Activated CD4-positive, alpha-beta T cell treated with anti-CD3 and anti-CD28 coated beads for 1 hour (primary cell): Measurements from ENCODE around the gene PRKCE.
"Not testable (repeated sequence)": the region's sequence is repeated elsewhere in the genome, so short reads cannot be mapped to it uniquely, and the experiment has no call there.

Experiments
- DNase-seq: peaks from one replicate; pipeline ENCODE4 v3.0.0-alpha.2; 2020

The PRKCE gene

DNA sequence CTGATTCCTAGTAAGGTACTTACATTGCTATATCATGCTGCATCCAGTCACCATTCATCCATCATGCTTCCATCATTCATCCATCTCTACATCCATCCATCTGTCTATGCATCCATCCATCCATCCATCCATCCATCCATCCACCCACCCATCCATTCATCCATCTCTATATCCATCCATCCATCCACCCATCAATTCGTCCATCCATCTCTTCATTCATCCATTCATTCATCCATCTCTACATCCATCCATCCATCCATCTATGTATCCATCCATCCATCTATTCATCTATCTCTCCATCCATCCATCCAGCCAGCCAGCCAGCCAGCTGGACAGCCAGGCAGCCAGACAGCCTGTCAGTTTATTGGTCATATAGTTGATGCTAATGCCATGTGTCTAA is 20.7 kb downstream of the PRKCE start:
- DNase-seq: no peak

DNA sequence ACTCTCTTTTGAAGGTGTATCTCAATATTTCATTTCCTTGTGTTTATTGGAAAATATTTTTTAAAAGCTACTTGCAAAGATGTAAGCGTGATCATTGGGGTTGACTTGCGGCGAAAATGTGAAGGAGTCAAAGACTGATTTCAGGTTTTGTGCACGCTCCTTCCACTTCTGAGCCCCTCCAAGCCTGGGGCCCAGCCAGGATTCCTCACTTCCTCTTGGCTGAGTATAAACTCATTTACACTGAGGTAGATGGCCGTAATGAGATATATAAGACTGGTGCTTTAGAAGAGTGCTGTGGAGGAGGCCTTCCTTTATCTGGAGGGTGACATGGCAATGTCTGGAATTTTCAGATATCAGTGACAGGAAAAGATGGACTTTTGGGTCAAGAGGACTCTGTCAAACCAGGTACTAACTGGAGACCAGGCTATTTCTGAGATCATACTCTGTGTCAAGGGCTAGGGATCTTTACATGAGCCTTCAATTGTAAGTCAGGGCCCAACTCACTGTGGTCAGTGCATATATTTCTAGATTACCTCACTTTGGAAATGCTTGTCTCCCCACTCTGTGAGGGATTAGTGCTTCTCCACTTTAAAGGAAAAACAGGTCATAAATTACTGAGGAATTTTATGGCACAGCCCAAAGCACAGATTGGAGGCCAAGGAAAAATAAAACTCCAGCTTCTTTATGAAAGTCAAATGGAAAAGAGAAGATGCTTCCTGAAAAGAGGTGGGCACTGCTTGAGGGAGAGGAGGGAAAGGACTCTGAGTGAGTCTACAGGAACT is 22.8 kb downstream of the PRKCE start:
- DNase-seq: no peak

DNA sequence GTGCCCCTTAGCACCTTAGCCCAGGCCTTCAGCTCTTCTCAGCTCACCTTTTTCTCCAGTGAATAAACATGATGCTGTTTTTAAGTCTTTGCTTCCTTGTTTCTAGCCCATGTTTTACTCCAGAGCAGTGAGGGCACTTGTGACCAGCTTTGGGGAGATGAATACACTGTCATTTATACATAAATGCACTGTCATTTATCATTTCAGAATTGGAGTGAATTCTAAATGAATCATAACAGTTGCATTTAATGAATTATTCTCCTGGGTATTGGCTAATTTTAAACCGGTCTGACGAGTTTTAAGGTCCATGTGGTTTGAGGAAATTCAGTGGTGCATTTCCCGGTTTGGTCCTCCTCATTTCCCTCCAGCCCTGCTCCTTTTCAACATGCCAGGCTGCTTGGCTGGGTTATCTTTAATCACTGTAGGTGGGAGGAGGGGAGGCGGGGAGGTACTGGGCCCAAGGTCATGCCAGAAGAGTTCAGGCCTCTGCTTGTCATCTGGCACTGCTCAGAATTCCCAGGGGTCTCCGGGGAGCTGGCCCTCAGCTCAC is 23.9 kb downstream of the PRKCE start:
- no peak for DNase-seq

DNA sequence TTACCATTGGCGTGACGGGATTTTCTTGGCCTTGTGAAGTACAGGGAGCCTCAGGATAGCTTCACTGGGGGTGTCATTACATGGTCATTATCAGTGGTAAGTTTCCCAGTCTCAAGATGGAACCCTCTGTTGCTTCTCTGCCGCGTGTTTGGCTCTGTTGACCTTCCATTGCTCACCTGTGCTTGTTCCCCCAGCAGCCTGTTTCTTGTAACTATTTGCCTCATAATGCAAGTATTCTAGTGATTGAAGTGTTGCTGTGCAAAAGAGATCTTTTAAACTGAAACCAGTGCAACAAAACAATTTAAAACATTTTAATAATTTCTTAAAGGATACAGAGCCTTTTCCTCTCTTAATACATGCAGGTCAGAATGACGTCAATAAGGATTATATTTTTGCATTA is 24.6 kb downstream of the PRKCE start:
- no peak for DNase-seq

DNA sequence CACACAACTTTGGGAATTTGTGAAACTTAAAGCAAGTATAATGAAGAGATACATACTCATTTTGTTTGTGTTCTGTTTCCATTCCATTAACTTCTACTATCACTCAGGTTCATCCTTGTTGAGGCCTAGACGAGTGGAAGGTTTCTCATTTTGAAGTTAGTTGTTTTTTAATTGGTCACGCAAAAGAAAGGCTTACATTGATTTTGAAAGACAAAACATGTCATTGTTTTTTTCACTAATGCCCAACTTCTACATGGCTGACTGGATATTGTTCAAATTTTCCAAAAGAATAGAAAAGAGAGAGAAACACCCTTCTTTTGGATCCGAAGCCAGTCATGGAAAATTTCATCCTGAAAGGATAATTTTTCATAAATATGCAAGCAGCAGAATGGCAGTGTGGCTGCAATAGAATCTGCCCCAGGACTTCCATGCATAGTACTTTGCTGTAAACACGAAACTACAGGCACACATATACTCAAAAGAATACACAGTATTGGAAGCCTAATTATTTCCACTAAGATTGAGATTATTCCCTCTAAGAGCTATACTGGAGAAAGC is 27.4 kb downstream of the PRKCE start:
- DNase-seq: no peak

DNA sequence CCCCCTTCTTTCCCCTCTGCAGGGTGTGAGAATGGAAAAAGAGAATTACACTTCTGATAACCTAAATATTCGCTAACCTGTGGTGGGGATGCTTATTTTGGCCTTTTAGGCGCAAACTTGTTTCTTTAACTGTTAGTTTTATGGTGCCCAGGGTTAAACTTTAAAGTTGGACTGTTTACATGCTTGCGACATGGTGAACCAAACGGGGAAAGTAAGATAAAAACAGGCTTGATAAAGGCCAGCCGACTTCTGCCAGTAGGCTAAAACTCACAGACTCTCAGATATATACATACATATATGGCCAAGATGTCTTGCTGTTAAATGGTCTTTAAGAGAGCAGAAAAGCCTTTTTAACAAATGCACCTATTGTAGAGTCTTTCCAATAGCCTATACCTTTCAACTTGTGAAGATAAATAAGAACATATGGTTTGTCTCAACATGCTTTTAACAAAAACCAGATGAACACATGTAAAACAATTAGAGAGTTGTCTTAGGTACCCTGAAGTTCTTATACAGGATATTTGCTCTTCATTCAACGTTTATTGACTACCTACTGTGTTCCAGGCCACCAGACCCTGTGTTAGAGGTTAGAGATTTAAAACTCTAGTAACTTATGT is 29.0 kb downstream of the PRKCE start:
- DNase-seq: no peak

DNA sequence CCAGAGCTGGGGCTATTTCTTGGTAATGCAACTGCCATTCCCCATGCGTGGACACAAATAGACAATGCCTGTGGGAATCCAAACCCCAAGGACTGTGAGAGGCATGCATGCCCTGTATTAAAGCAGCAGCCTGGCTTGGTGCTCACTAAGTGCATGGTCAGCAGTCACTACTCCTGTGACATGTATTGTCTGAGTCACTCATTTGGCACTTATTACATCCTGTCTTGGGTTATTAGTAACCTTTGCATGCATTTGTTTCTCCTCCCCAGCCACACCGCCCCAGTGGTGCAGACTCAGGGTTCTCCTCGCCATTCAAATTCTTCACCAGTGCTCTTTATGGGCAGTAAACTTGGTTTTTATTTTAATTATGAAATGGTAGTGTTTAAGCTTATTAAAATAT is 30.2 kb downstream of the PRKCE start:
- no peak for DNase-seq

DNA sequence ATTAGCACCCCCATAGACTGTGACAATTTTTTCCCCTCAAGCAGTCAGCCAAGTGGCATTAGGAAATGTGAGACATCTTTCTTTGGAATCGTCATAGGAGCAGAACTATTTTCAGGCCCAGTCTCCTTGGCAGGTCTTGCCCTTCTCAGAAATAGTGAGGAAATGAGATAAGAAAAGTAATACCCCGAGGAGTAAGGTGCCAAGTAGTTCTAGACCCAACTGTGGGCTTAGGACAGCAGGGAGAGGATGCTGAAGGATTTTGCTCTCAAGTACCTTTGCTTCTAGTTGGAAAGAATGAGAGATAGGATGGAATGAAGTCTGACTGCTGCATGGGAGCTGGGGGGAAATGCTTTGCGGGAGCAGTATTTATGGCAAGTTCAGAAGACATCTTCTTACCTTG is 31.8 kb downstream of the PRKCE start:
- no peak for DNase-seq

DNA sequence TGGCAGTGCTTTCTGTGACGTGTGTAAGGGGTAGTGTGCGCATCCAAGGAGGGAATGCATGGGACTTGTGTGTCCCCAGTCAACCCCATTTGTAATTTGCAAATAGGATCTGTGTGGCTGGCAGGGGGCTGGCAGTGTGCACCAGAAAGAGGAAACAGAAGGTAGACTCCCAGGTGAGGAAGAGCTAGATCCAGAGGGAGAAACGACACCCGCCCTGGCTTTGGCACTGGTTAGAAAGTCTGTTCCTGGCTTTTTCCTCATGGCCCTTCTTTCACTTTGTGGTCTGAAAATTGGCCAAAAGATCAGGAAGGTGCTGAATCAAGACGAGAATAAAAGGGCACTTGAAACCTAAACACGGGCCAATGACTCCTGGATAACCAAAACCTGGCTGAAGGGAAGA is 33.3 kb downstream of the PRKCE start:
- no peak for DNase-seq

DNA sequence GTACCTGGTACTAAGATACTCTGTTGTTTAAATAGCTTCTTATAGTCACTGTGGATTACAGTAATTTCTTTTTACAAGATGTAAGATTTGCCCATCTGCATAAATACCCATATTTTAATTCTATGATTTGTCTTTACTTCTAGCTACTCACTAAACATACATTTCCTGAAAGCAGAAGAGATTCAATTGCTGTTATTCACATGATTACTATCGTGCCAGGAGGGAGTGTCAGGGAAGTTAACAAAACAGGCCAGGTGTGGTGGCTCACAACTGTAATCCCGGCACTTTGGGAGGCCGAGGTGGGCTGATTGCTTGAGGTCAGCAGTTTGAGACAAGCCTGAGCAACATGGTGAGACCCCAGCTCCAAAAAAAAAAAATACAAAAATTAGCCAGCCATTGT is 33.8 kb downstream of the PRKCE start:
- no peak for DNase-seq

DNA sequence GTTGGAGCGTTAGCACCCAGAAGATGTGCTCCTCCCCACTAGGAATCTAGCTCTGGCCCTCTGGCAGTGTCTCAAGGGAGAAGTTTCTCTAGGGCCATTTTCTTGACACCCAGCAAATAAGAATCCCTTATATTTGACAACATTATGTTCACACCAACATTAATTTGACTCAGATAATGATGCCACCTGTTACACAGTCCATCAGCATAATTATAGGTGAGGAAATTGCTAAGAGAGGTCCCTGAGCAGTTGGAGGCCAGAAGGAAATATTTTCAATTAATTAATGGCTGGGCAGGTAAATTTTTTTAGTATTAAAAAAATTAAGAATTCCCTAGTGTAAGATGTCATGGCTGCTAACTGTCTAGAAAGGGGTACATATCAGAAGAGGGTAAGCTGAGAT is 36.5 kb downstream of the PRKCE start:
- no peak for DNase-seq

DNA sequence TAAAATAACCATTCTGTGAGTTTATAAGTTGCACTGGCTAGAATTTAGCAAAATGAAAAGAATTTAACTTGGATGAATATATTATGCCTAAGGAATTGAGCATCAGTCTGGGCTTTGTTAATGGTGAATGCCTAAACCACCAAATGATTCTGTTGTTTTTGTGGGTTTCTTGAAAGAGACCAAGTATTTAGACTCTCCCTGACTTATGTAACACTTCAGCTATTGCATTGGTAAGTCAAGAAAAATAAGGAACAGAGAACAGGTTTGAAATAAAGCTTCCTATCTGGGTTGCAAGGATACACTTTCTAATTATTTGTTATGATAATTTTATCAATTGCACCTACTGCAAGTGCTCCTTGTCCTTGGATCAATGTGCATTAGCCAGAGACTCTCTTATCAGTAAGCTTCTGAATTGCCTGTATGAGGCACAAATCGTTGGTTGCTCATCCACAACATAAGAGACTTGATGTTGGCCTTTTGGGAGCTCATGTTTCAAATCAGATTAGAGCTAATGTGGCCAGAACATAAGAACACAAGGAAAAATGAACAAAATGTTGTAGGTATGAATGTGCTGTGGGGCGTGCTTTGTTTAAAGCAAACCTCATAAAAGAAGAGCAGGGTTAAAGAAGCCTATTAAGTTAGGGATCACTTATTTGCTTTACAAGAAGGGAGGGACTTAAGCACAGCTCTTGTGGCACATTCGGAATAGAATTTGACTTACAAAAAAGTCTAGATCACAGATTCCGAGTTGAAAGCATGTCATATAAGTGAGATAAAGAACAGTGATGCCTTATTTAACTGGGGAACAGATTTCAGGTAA is 37.2 kb downstream of the PRKCE start:
- no peak for DNase-seq

DNA sequence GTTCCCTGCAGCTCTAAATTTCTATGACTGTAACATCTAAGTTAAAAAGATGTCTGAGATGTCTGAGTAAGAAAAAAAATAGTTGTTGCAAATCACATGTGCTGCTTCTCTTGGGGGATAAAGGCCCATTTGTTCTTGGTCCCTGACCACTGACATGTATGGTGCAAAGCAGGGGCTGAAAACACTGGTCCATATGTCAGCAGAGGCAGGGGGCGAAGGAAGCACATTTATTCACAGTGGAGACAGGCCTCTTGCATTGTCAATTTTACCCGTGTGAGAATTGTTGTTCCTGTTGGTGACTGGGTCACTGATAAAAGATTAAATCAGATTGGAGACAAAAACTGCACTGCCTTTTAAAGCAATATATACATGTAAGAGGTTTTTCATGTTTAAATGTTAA is 38.8 kb downstream of the PRKCE start:
- no peak for DNase-seq

DNA sequence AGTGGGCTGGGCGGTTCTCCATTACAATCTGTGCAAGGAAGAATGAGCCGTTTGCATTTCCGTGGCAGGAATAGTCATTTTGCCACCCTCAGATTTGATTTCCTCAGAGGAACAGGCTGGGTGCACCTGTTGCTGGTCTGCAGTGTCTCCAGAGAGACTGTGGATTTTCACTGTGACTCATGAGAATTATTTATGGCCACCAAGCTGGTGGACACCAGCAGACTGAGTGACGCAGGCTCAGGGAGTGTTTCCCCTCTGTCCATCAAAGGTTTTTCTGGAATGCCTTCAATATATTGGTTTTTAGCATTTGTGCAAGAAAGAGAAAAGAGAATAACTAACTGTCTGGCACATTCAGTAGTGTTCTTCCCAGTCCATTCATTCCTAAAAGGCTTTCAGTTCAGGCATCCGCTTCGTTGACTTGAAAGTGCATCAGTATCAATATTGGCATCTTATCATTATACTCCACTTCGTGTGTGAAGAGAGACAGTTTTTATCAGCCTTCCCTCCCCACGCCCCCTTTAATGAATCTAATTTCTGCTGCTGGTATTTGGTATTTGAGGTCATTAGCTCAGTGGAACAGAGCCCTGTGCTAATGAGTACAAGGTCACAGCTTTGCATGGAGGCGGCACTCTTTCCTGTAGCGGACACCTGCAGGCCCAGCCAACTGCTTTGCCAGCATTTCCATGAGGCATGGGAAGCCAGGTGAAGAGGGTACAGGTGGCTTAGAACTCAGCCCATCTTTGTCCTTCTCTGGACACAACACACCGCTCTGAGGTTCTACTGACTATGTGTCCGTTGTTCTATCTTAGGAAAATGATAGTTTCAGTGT is 39.9 kb downstream of the PRKCE start:
- no peak for DNase-seq

DNA sequence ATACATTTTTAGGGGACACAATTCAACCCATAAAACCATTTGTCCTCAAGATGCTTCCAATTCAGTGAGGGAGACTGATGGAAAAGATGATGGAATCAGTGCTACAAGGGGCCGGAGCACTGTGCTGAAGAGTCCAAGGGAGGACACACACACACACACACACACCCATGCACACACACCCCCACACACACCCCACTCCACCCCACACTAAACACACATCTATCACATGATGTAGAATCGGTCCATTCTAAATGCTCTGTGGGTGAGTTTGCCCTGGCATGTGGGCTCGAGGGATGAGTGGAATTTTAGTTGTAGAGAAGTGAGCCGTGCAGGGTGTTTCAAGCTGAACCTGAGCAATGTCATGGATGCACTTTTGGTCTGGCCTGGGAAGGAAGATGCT is 41.1 kb downstream of the PRKCE start:
- DNase-seq: no peak

DNA sequence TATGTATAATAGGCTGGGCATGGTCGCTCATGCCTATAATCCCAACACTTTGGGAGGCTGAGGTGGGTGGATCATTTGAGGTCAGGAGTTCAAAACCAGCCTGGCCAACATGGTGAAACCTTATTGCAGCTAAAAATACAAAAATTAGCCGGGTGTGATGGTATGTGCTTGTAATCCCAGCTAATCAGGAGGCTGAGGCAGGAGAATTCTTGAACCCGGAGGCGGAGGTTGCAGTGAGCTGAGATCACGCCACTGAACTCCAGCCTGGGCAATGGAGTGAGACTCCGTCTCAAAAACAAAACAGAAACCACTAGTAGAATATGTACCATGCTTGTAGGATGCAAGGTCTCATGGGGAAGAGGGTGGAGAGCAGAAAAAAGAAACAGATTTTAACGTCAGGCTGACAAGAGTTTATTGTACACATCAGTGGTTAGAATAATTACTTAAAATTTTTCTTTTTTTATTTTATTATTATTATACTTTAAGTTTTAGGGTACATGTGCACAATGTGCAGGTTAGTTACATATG is 44.1 kb downstream of the PRKCE start:
- not testable (repeated sequence) for DNase-seq

DNA sequence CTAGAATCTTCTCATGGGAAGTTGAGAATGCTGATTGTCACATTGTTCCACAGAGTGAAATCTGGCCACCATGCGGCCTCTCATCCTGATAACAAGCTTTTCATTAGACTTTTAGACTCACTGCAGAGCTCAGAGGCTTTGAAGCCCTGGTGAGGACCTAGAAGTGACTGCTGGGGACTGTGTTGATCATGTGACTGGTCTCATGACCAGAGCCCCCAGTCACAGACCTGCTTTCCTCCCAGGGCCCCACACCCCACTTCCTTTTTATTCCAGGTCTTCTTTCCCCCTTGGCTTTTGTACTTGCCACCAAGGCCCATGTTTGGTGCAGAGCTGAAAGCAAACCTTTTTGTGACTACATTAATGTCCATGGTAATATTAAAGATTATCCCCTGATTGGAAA is 45.2 kb downstream of the PRKCE start:
- DNase-seq: no peak

DNA sequence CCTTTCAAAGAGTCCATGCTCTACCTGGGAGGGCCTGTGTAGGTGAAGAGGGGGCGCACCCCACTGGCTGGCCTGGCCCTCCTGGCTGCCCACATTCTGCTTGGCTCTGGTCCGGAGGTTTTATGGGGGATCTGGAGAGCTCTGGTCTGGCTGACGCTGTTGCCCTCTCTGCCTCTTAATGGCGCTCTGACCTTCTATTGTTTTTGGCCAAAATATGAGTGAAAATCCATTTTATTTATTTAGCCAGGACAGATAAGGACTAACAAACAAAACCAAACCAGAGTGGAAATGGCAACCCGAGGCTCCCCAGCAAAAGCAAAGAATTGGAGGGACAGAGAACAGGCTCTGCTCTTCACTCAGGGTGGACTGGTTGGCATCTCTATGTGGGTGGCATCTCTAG is 45.7 kb downstream of the PRKCE start:
- DNase-seq: no peak

DNA sequence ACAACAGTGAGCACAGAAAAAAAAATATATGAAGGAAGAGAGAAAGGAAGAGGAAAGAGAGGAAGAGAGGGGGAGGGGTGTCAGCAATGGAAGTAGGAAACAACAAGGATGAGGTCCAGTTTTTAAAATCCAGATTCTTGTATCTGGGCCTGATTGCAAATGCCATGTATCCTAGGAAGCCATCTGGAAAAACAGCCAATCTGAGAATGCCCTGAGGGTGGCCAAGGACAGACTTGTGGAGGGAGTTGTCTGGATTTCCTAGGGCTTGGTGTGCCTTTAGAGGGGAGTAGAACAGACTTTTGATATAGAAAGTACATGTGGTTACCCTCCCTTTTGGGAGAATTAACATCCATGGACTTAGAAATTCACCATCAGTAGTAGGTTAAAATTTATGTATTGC is 47.1 kb downstream of the PRKCE start:
- no peak for DNase-seq

DNA sequence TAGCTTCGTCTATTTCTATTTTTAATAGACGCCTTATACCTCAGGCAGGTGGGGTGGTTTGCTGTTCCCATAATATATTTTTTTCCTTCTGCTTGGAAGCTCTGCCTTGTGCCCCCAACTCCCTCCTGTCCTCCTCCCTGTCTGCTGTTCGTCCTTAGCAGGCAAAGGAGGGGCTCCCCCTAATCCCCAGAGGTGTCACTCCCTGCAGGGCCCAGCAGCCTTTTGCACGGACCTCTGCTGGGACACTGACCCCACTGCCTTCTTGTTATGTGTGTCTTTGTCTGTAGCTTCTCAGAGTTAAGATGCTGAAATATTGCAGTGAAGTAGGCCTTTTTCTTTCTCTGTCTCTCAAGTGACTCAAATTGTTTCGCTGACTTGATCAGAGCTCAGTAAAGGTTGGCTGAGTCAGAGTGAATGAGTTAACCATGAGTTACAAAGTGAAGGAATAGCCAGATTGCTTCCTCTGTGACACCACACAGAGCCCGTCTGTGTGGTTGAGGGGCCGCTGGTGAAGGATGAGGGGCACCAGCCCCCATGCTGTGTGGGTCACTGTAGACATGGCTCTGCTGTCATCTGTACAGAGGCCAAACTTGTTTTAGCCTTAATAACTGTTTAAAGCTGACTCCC is 47.7 kb downstream of the PRKCE start:
- DNase-seq: no peak

DNA sequence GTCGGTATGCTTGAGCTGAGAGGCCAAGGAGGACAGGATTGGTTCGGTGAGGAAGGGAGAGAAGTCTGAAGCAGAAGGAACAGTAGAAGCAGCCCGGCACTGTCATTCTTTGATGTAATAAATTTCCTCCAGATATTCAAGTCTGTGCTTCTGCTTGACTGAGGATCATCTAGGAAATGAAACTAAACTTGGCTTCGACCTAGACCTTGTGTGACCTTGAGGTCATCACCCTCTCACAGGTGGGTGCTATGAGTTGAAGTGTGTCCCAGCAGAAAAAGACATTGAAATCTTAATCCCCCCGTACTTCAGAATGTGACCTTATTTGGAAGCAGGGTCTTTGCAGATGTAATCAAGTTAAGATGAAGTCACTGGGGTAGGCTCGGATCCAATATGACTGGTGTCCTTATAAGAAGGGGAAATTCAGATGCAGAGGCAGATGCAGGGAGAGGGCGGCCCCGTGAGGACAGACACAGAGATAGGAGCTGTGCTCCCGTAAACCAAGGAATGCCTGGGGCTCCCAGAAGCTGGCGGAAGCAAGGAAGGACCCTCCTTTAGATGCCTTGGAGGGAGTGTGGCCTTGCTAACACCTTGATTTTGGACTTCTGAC is 49.0 kb downstream of the PRKCE start:
- DNase-seq: no peak
